ENCODE data around the gene KCNQ1. TPM values are rescaled to one million over a fixed set of nuclear protein-coding genes. Genes with fewer than 3 reads are reported as not detected.

KCNQ1 gene
- polyA plus RNA-seq, 1 of the 3 experiments (the other 2 are of a cell fraction) = 0.05 TPM

DNA sequence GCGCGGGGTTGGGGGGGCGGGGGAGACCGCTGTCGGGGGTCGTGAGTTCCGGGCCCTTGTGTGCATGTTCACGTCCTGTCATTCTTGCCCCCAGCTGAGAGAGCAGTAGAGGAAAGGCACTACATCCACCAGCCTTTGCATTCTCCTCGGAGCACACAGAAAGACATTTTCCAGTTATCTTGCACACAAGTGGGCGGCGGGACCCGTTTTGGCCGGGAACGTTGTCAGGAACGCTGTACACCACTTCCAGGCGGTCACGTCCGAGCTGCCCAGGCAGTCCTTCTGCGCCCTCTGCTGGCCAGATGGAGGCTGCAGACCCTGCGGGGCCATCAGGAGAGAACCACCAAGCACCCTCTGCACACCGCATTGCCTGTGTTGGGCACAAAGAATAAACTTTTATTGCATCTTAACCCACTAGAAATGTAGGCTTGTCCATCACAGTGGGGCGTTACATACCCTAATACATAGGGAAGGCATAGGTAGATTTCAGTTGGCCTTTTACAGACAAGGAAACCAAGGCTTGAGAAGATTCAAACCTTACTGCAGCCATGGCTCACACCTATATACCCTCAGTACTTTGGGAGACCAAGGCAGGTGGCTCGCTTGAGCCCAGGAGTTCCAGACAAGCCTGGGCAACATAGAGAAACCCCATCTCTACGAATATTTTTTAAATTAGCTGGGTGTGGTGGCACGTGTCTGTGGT is 443.6 kb downstream of the KCNQ1 start (continued):
- TF ChIP-seq CHD2 (IDR thresholded peaks at IDR 0.05; ENCODE audit: low read length, partially characterized antibody) = peak; percentile 68
- TF ChIP-seq NFIC (IDR thresholded peaks at IDR 0.05; ENCODE audit: borderline replicate concordance) = no peak
- TF ChIP-seq, protein P1, sequence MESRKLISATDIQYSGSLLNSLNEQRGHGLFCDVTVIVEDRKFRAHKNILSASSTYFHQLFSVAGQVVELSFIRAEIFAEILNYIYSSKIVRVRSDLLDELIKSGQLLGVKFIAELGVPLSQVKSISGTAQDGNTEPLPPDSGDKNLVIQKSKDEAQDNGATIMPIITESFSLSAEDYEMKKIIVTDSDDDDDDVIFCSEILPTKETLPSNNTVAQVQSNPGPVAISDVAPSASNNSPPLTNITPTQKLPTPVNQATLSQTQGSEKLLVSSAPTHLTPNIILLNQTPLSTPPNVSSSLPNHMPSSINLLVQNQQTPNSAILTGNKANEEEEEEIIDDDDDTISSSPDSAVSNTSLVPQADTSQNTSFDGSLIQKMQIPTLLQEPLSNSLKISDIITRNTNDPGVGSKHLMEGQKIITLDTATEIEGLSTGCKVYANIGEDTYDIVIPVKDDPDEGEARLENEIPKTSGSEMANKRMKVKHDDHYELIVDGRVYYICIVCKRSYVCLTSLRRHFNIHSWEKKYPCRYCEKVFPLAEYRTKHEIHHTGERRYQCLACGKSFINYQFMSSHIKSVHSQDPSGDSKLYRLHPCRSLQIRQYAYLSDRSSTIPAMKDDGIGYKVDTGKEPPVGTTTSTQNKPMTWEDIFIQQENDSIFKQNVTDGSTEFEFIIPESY (IDR thresholded peaks at IDR 0.05; ENCODE audit: borderline replicate concordance, low read depth) = no peak
- TF ChIP-seq, protein P2, sequence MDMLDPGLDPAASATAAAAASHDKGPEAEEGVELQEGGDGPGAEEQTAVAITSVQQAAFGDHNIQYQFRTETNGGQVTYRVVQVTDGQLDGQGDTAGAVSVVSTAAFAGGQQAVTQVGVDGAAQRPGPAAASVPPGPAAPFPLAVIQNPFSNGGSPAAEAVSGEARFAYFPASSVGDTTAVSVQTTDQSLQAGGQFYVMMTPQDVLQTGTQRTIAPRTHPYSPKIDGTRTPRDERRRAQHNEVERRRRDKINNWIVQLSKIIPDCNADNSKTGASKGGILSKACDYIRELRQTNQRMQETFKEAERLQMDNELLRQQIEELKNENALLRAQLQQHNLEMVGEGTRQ (IDR thresholded peaks at IDR 0.05; ENCODE audit: borderline replicate concordance, low read depth, low read length) = no peak
- TF ChIP-seq RCOR1 (IDR thresholded peaks at IDR 0.05; ENCODE audit: low read length) = peak; percentile 47; the same call in 1 of the 2 replicates
- no peak for TF ChIP-seq TAF1 (IDR thresholded peaks at IDR 0.05; ENCODE audit: borderline replicate concordance, low read depth, low read length)
- TF ChIP-seq FOSL2 (IDR thresholded peaks at IDR 0.05; ENCODE audit: borderline replicate concordance, low read depth) = no peak

DNA sequence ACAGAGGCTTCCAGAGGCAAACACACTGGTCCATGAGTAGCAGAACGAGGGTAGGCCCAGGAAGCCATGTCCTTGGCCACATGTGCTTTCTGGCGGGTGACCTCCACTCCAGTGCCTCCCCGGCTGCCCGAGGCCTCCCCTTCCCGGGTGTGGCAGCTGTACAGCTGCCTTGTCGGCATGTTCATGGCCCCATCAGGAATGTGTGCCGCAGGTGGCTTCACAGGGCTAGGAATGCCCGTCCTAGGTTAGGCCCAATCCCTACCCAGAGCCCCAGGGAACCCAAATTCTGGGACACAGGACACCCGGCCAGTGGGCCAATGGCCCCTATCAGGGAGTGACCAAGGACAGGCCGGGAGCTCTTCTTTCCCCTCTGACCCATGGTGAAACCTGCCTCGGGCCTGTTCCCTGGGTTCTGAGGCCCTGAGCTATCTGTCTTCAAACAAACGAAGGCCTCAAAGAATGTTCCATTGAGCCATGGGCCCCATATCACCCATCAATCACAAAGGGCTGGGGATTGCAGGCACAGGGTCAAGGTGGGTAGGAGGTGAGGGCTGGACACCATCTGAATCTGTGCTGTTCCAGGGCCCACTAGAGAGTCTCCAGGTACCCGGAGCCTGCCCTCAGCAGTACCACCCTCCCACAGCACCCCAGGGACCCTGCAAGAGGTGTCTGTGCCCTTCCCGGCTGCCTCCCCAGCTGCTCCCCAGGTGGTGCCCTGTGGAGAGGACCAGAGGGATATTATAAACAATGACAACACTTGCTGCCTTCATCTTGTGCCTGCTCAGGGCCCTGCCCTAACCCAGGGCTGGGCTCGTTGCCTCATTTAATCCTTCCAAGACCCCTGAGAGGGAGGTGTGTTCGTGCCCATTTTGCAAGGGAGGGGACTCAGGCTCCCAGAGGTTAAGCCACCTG is 444.8 kb downstream of the KCNQ1 start:
- H3K9me2 ChIP-seq = no peaks in the 10 kb centered on the region
- ChIA-PET POLR2A (interaction anchor here (2.4 kb wide), 1 partner anchor 357 kb away, joined by 14 read pairs; no protein-coding TSS in a partner anchor), CTCF (interaction anchor here (0.6 to 16.8 kb wide), 29 partner anchors 9 to 505 kb away, joined by 3 to 1016 read pairs (median 4); partner anchors contain the start of genes PHLDA2 and TSSC4)
- H3K9me3 ChIP-seq = no peaks in the 10 kb centered on the region
- DNase-seq = no peak
- H3K4me1 ChIP-seq (ENCODE audit: control insufficient read depth in 1 of 2, insufficient read depth in 2 of 2, low read depth in 1 of 2, low read length in 1 of 2) = peaks cover 3 to 25% of the 10 kb centered on the region in 2 experiments; a peak in 1 of 4 replicates
- H3K27ac ChIP-seq (ENCODE audit: low read depth in 2 of 2, low read length in 1 of 2) = no peak overlapping the region
- no peaks in the 10 kb centered on the region for H3K27me3 ChIP-seq (ENCODE audit: insufficient read depth)
- no peak overlapping the region for H3K9ac ChIP-seq
- H3K79me2 ChIP-seq (ENCODE audit: insufficient read depth) = no peaks in the 10 kb centered on the region
- no peak overlapping the region for H3K4me3 ChIP-seq (ENCODE audit: low read depth in 2 of 2, low read length in 1 of 2)
- H2AFZ ChIP-seq (ENCODE audit: low read depth) = no peak overlapping the region
- no peaks in the 10 kb centered on the region for H3K36me3 ChIP-seq (replicated peaks in 1 of 2; ENCODE audit: control insufficient read depth in 1 of 2, insufficient read depth in 2 of 2, low read length in 1 of 2)
- no peak overlapping the region for H3K4me2 ChIP-seq
- H3F3A ChIP-seq (replicated peaks; ENCODE audit: insufficient read depth) = peaks cover 7% of the 10 kb centered on the region
- 82% methylated on average over 9 of the region's 16 CpGs for WGBS (ENCODE audit: low lambda C conversion rate)
- no peak for TF ChIP-seq EZH2phosphoT487 (IDR thresholded peaks at IDR 0.05; ENCODE audit: borderline replicate concordance, low read depth)
- TF ChIP-seq, protein P3, sequence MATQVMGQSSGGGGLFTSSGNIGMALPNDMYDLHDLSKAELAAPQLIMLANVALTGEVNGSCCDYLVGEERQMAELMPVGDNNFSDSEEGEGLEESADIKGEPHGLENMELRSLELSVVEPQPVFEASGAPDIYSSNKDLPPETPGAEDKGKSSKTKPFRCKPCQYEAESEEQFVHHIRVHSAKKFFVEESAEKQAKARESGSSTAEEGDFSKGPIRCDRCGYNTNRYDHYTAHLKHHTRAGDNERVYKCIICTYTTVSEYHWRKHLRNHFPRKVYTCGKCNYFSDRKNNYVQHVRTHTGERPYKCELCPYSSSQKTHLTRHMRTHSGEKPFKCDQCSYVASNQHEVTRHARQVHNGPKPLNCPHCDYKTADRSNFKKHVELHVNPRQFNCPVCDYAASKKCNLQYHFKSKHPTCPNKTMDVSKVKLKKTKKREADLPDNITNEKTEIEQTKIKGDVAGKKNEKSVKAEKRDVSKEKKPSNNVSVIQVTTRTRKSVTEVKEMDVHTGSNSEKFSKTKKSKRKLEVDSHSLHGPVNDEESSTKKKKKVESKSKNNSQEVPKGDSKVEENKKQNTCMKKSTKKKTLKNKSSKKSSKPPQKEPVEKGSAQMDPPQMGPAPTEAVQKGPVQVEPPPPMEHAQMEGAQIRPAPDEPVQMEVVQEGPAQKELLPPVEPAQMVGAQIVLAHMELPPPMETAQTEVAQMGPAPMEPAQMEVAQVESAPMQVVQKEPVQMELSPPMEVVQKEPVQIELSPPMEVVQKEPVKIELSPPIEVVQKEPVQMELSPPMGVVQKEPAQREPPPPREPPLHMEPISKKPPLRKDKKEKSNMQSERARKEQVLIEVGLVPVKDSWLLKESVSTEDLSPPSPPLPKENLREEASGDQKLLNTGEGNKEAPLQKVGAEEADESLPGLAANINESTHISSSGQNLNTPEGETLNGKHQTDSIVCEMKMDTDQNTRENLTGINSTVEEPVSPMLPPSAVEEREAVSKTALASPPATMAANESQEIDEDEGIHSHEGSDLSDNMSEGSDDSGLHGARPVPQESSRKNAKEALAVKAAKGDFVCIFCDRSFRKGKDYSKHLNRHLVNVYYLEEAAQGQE (IDR thresholded peaks at IDR 0.05; ENCODE audit: low read depth, low read length) = no peak
- TF ChIP-seq, protein P4, sequence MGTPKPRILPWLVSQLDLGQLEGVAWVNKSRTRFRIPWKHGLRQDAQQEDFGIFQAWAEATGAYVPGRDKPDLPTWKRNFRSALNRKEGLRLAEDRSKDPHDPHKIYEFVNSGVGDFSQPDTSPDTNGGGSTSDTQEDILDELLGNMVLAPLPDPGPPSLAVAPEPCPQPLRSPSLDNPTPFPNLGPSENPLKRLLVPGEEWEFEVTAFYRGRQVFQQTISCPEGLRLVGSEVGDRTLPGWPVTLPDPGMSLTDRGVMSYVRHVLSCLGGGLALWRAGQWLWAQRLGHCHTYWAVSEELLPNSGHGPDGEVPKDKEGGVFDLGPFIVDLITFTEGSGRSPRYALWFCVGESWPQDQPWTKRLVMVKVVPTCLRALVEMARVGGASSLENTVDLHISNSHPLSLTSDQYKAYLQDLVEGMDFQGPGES (IDR thresholded peaks at IDR 0.05; ENCODE audit: low read depth, low read length) = no peak
- TF ChIP-seq EP300 (IDR thresholded peaks at IDR 0.05; ENCODE audit: borderline replicate concordance in 1 of 2, low read depth in 1 of 2, low read length in 1 of 2) = no peak
- TF ChIP-seq TEAD4 (IDR thresholded peaks at IDR 0.05; ENCODE audit: borderline replicate concordance, insufficient read depth) = no peak
- TF ChIP-seq, protein P5, sequence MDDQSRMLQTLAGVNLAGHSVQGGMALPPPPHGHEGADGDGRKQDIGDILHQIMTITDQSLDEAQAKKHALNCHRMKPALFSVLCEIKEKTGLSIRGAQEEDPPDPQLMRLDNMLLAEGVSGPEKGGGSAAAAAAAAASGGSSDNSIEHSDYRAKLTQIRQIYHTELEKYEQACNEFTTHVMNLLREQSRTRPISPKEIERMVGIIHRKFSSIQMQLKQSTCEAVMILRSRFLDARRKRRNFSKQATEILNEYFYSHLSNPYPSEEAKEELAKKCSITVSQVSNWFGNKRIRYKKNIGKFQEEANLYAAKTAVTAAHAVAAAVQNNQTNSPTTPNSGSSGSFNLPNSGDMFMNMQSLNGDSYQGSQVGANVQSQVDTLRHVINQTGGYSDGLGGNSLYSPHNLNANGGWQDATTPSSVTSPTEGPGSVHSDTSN (IDR thresholded peaks at IDR 0.05) = no peak
- TF ChIP-seq TCF12 (IDR thresholded peaks at IDR 0.05) = no peak
- TF ChIP-seq, protein P6, sequence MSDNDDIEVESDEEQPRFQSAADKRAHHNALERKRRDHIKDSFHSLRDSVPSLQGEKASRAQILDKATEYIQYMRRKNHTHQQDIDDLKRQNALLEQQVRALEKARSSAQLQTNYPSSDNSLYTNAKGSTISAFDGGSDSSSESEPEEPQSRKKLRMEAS (IDR thresholded peaks at IDR 0.05; ENCODE audit: low read depth) = no peak
- TF ChIP-seq YY1 (IDR thresholded peaks at IDR 0.05; ENCODE audit: low read depth) = no peak
- no peaks in the 10 kb centered on the region for H4K20me1 ChIP-seq (ENCODE audit: insufficient read depth)

Measured in SK-N-SH (cell line).